Fibroblast of the aortic adventitia (primary cell): ENCODE measurements around the gene PRDM16. TPM values are rescaled to one million over a fixed set of nuclear protein-coding genes. Genes with fewer than 3 reads are reported as not detected.

Source experiments
- DNase-seq: peaks from one replicate; pipeline ENCODE4 v3.0.0-alpha.2; 2010; ENCODE audit warnings: low read depth
- H3K4me3 ChIP-seq: 2 replicates; pipeline ENCODE4 v1.5.1; 2011; ENCODE audit warnings: low read depth, mild to moderate bottlenecking, control low read depth, low read length, moderate library complexity
- CTCF ChIP-seq: IDR thresholded peaks from 2 replicates; pipeline ENCODE4 v1.5.1; 2011; ENCODE audit warnings: mild to moderate bottlenecking, low read length, control low read depth, inconsistent platforms; ENCODE audit not compliant: insufficient read depth
- total RNA-seq: library from RNA; depleted of rRNA; stranded (reverse); fragments of >200 nt; gene quantifications from 2 replicates; pipeline ENCODE4 v1.2.3, GENCODE V29; 2012; ENCODE audit warnings: low replicate concordance

Gene PRDM16
- total RNA-seq, 1 donor = 11.3 TPM

GRCh38 chr1:3115275-3116149, 46.5 kb downstream of the PRDM16 start:
- no peak for DNase-seq
- no peak overlapping the region for H3K4me3 ChIP-seq
- TF ChIP-seq CTCF = no peak

- DNase-seq = no peak
- TF ChIP-seq CTCF = no peak
- no peak overlapping the region for H3K4me3 ChIP-seq
These were observed 47.1 kb downstream of the PRDM16 start for GRCh38 chr1:3116150-3116510.

GRCh38 chr1:3116560-3116959, 47.6 kb downstream of the PRDM16 start:
- H3K4me3 ChIP-seq = no peak overlapping the region
- no peak for TF ChIP-seq CTCF
- DNase-seq = no peak

DNA sequence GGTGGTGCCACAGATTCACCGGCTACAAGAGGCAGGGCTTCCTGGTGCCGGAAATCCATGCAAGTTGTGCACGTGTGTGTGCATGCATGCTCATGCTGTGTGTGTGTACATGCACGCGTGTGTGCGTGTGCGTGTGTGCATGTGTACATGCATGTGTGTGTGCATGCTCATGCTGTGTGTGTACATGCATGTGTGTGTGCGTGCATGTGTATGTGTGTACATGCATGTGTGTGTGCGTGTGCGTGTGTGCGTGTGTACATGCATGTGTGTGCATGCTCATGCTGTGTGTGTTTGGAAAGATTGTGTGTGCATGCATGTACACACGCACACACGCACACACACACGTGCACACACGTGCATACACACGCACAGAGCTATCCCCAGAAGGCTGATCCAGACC, 48.9 kb downstream of the PRDM16 start:
- H3K4me3 ChIP-seq = no peak overlapping the region
- no peak for DNase-seq
- TF ChIP-seq CTCF = no peak

DNA sequence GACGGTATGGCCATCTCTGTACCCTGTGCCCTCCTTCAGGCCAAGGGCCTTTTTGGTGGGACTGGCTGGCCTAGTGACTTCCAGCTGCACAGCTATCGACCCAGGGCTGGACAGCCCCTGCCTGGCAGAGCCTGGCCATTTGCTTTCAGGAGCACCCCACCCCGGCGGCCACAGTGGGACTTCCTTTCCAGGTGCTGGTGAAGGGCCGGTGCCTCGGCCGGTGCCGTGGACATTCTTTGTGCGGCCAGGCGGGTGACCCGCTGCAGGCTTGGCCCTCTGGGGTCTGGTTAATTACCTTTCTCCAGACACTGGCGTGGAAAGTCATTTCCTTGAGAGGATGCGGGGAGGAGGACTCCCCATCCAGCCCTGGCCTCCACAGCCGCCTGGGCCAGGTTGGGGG, 50.1 kb downstream of the PRDM16 start:
- no peak overlapping the region for H3K4me3 ChIP-seq
- no peak for TF ChIP-seq CTCF
- no peak for DNase-seq

GRCh38 chr1:3119725-3120124, 50.7 kb downstream of the PRDM16 start:
- DNase-seq = no peak
- no peak for TF ChIP-seq CTCF
- no peak overlapping the region for H3K4me3 ChIP-seq

GRCh38 chr1:3120140-3120539, 51.1 kb downstream of the PRDM16 start:
- DNase-seq = no peak
- H3K4me3 ChIP-seq = no peak overlapping the region
- TF ChIP-seq CTCF = no peak
